Natural killer cell treated with Interleukin-12 subunit alpha and Interleukin-12 subunit beta and Interleukin-15 and Interleukin-18, amount 100 ng/mL, for 72 hours (primary cell): ENCODE data around the gene NCOA1. TPM values are rescaled to one million over a fixed set of nuclear protein-coding genes. Genes with fewer than 3 reads are reported as not detected.
"Not testable (repeated sequence)": the region's sequence is repeated elsewhere in the genome, so short reads cannot be mapped to it uniquely, and the experiment has no call there.

Source experiments
- ATAC-seq, 2 donors: fragments of 150-1000 bp; cut with Tn5 transposase in 1 of 2; sonication (Bioruptor Pico), chemical (Tn5 transposase) in 1 of 2; 2 replicates each; pipeline ENCODE4 v1.10.0; 2021
- DNase-seq: peaks from one replicate; pipeline ENCODE4 v3.0.0; 2022; ENCODE audit warnings: low spot score
- H3K27ac Mint-ChIP-seq, 2 donors: 1 replicate in 1 of 2; 2 replicates in 1 of 2; pipeline ENCODE4 v1.8.0; 2022; ENCODE audit warnings: mixed read lengths in 2 of 2, mild to moderate bottlenecking in 1 of 2, moderate library complexity in 1 of 2
- H3K27me3 Mint-ChIP-seq, 2 donors: 1 replicate in 1 of 2; 2 replicates in 1 of 2; pipeline ENCODE4 v1.8.0; 2022; ENCODE audit warnings: mixed read lengths in 2 of 2
- H3K36me3 Mint-ChIP-seq: one replicate; pipeline ENCODE4 v1.8.0; 2022; ENCODE audit warnings: mixed read lengths
- H3K4me1 Mint-ChIP-seq, 2 donors: 1 replicate in 1 of 2; 2 replicates in 1 of 2; pipeline ENCODE4 v1.8.0; 2022; ENCODE audit warnings: low read depth in 2 of 2, mixed read lengths in 2 of 2, mild to moderate bottlenecking in 1 of 2
- H3K4me3 Mint-ChIP-seq: one replicate; pipeline ENCODE4 v1.8.0; 2022; ENCODE audit warnings: mixed read lengths
- H3K9me3 Mint-ChIP-seq: 2 replicates; pipeline ENCODE4 v1.8.0; 2022; ENCODE audit warnings: mixed read lengths
- total RNA-seq, 2 donors: library from RNA; stranded (reverse); gene quantifications; one replicate each; pipeline ENCODE4 v1.2.3, GENCODE V29; 2022

NCOA1 gene
- total RNA-seq, 2 donors from 2014 or later: 84.1 to 139 TPM

GRCh38 chr2:24517247-24517646, 26.2 kb downstream of the NCOA1 start:
- H3K27ac Mint-ChIP-seq: peak overlapping the region; percentile 82 to 86
- H3K36me3 Mint-ChIP-seq: peaks cover 7% of the 10 kb centered on the region
- ATAC-seq (peak; percentile 71 to 78), DNase-seq (peak; percentile 65)
- H3K4me3 Mint-ChIP-seq: peak overlapping the region; percentile 89
- peaks cover 65 to 67% of the 10 kb centered on the region in 2 donors for H3K4me1 Mint-ChIP-seq
- H3K27me3 Mint-ChIP-seq: no peaks in the 10 kb centered on the region
- peaks cover under 1% of the 10 kb centered on the region for H3K9me3 Mint-ChIP-seq

- H3K4me1 Mint-ChIP-seq: peaks cover 59 to 65% of the 10 kb centered on the region in 2 donors
- H3K4me3 Mint-ChIP-seq: peak overlapping the region; percentile 65
- ATAC-seq (no peak), DNase-seq (no peak)
- H3K27ac Mint-ChIP-seq: peak overlapping the region; percentile 80 to 91
- peaks cover 11% of the 10 kb centered on the region for H3K36me3 Mint-ChIP-seq
- H3K9me3 Mint-ChIP-seq: peaks cover 4% of the 10 kb centered on the region
- no peaks in the 10 kb centered on the region for H3K27me3 Mint-ChIP-seq
These were observed 29.1 kb downstream of the NCOA1 start for GRCh38 chr2:24520175-24520574.

- peak; percentile 24 to 39 for ATAC-seq
- H3K4me3 Mint-ChIP-seq: peak overlapping the region; percentile 65
These were observed 30.3 kb downstream of the NCOA1 start for GRCh38 chr2:24521162-24521857.

DNA sequence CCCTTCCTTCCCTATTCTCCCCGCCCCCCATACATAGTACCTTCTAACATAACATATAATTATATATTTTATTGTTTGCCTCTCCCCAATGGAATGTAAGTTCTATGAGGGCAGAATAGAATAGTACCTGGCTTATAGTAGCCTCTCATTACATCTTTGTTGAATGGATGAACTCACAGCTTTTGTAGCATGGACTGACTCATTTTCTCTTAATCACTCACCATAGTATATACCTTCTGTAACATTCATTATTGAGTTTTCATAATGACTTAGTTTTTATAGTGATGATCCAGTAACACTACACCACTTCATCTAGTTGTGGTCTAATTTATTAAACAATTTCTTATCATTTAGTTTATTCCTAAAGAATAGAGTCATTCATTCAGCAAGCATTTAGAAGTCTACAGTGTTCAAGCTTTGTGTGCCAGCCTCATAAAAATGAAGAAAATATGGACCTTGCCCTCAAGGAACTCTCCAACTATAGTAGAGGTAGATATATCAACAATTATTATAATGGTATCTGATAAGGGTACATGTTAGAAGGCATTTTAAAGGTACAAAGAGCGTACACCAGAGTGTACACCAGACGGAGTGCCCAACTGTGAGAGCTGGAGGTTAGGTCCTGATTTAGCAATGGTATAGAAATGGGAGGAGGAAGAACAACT, 31.1 kb downstream of the NCOA1 start:
- ATAC-seq (peak; percentile 80 to 91), DNase-seq (no peak)
- Mint-ChIP-seq H3K27me3 (no peaks in the 10 kb centered on the region), H3K4me1 (peaks cover 60 to 67% of the 10 kb centered on the region in 2 donors), H3K4me3 (peak overlapping the region; percentile 65), H3K36me3 (peaks cover 17% of the 10 kb centered on the region), H3K27ac (peak overlapping the region; percentile 80 to 91), H3K9me3 (peaks cover 4% of the 10 kb centered on the region)

More at GRCh38 chr2:24521162-24521857, 30.3 kb downstream of the NCOA1 start:
- peak overlapping the region; percentile 80 to 91 for H3K27ac Mint-ChIP-seq
- no peaks in the 10 kb centered on the region for H3K27me3 Mint-ChIP-seq
- H3K4me1 Mint-ChIP-seq: peaks cover 64 to 68% of the 10 kb centered on the region in 2 donors
- DNase-seq: no peak
- peaks cover 4% of the 10 kb centered on the region for H3K9me3 Mint-ChIP-seq
- peaks cover 17% of the 10 kb centered on the region for H3K36me3 Mint-ChIP-seq

- peaks cover 25% of the 10 kb centered on the region for H3K36me3 Mint-ChIP-seq
- DNase-seq (no peak), ATAC-seq (no peak)
- H3K4me3 Mint-ChIP-seq: no peak overlapping the region
- H3K9me3 Mint-ChIP-seq: peaks cover 4% of the 10 kb centered on the region
- H3K27ac Mint-ChIP-seq: peak overlapping the region in 1 of 2 donors; percentile 9
- peaks cover 46 to 52% of the 10 kb centered on the region in 2 donors for H3K4me1 Mint-ChIP-seq
- no peaks in the 10 kb centered on the region for H3K27me3 Mint-ChIP-seq
These were observed 36.5 kb downstream of the NCOA1 start for GRCh38 chr2:24527536-24527935.

DNA sequence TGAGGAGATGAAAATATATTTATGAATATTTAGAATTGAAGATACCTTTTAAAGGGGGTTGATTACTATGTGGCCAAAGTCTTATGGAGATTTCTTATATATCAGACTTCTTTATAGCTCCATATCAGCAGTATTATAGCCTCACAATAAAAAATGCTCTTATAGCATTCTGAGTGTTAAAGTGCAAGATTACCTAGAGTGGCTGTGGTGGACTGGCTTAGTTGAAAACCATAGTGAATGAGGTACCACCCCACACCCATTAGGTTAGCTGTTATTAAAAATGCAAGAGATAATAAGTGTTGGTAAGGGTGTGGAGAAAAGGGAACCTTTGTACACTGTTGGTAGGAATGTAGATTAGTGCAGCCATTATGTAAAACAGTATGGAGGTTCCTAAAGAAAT, 39.7 kb downstream of the NCOA1 start:
- peaks cover 45% of the 10 kb centered on the region for H3K36me3 Mint-ChIP-seq
- no peak for ATAC-seq
- no peak overlapping the region for H3K4me3 Mint-ChIP-seq
- H3K27ac Mint-ChIP-seq: peak overlapping the region; percentile 38 to 72
- H3K9me3 Mint-ChIP-seq: peaks cover 12% of the 10 kb centered on the region
- H3K4me1 Mint-ChIP-seq: peaks cover 66 to 72% of the 10 kb centered on the region in 2 donors
- no peaks in the 10 kb centered on the region for H3K27me3 Mint-ChIP-seq
- DNase-seq: no peak

DNA sequence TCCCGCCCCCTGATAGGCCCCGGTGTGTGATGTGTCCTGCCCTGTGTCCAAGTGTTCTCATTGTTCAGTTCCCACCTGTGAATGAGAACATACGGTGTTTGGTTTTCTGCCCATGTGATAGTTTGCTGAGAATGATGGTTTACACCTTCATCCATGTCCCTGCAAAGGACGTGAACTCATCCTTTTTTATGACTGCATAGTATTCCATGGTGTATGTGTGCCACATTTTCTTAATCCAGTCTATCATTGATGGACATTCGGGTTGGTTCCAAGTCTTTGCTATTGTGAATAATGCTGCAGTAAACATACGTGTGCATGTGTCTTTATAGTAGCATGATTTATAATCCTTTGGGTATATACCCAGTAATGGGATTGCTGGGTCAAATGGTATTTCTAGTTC, 40.6 kb downstream of the NCOA1 start:
- peaks cover 48% of the 10 kb centered on the region for H3K36me3 Mint-ChIP-seq
- peaks cover 69 to 74% of the 10 kb centered on the region in 2 donors for H3K4me1 Mint-ChIP-seq
- DNase-seq, H3K27me3 Mint-ChIP-seq, ATAC-seq: not testable (repeated sequence)
- H3K27ac Mint-ChIP-seq: peak overlapping the region; percentile 43 to 81
- H3K9me3 Mint-ChIP-seq: peaks cover 16% of the 10 kb centered on the region
- H3K4me3 Mint-ChIP-seq: peak overlapping the region; percentile 39

- not testable (repeated sequence) for ATAC-seq, DNase-seq, H3K27me3 Mint-ChIP-seq
- peaks cover 73 to 76% of the 10 kb centered on the region in 2 donors for H3K4me1 Mint-ChIP-seq
- peaks cover 48% of the 10 kb centered on the region for H3K36me3 Mint-ChIP-seq
- H3K27ac Mint-ChIP-seq: peak overlapping the region; percentile 43 to 81
- peak overlapping the region; percentile 39 for H3K4me3 Mint-ChIP-seq
- H3K9me3 Mint-ChIP-seq: peaks cover 16% of the 10 kb centered on the region
These were observed 41.0 kb downstream of the NCOA1 start for GRCh38 chr2:24532057-24532456.

DNA sequence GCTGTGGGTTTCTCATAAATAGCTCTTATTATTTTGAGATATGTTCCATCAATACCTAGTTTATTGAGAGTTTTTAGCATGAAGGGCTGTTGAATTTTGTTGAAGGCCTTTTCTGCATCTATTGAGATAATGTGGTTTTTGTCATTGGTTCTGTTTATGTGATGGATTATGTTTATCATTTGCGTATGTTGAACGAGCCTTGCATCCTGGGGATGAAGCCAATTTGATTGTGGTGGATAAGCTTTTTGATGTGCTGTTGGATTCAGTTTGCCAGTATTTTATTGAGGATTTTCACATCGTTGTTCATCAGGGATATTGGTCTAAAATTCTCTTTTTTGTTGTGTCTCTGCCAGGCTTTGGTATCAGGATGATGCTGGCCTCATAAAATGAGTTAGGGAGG, 42.5 kb downstream of the NCOA1 start:
- not testable (repeated sequence) for DNase-seq, H3K27me3 Mint-ChIP-seq, ATAC-seq
- H3K9me3 Mint-ChIP-seq: peaks cover 17% of the 10 kb centered on the region
- peak overlapping the region; percentile 70 to 81 for H3K27ac Mint-ChIP-seq
- H3K4me1 Mint-ChIP-seq: peaks cover 69 to 78% of the 10 kb centered on the region in 2 donors
- H3K36me3 Mint-ChIP-seq: peaks cover 48% of the 10 kb centered on the region
- H3K4me3 Mint-ChIP-seq: peak overlapping the region; percentile 34

DNA sequence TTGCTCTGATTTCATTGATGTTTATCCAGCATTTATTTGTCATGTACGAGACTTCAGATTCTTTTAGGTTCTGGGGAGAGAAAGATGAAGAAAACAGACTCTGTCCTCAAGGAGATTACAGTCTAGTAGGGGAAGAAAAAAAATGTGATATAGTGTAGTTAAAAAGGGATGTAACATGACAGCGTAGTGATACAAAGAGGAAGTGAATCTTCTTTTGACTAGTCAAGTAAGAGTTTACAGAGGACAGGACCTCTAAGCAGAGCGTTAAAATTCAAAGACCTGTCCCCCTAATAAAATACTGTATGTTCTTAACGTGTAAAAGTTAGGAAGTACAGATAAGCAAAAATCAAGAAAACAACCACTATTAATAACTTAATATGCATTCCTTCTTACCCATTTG, 47.7 kb downstream of the NCOA1 start:
- Mint-ChIP-seq H3K4me3 (no peak overlapping the region), H3K9me3 (peaks cover 20% of the 10 kb centered on the region), H3K27ac (peak overlapping the region in 1 of 2 donors; percentile 3), H3K36me3 (peaks cover 46% of the 10 kb centered on the region), H3K27me3 (no peaks in the 10 kb centered on the region), H3K4me1 (peaks cover 69 to 80% of the 10 kb centered on the region in 2 donors)
- ATAC-seq (no peak), DNase-seq (no peak)

DNA sequence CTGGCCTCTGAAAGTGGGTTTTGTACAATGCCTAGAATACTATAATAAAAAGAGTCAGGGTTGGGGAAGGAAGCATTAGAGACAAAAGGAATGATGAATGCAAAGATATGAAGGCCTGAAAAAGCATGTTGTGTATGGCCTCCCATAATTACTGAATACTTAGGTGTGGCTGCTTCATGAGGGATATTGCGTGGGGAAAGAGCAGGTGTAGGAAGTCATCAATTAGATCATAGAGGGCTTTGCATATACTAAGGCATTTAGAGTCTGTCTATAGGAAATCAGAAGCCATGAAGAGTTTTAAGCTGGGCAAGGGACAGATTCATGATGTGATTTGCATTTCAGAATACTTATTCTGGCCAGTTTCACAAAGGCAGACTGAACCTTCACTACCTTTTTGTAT, 48.2 kb downstream of the NCOA1 start:
- Mint-ChIP-seq H3K27ac (peak overlapping the region in 1 of 2 donors; percentile 3), H3K9me3 (peaks cover 24% of the 10 kb centered on the region), H3K4me1 (peaks cover 70 to 80% of the 10 kb centered on the region in 2 donors), H3K4me3 (no peak overlapping the region), H3K27me3 (no peaks in the 10 kb centered on the region), H3K36me3 (peaks cover 48% of the 10 kb centered on the region)
- DNase-seq (no peak), ATAC-seq (no peak)

- peak overlapping the region in 1 of 2 donors; percentile 3 for H3K27ac Mint-ChIP-seq
- DNase-seq (no peak), ATAC-seq (no peak)
- H3K27me3 Mint-ChIP-seq: no peaks in the 10 kb centered on the region
- H3K9me3 Mint-ChIP-seq: peaks cover 24% of the 10 kb centered on the region
- peaks cover 43% of the 10 kb centered on the region for H3K36me3 Mint-ChIP-seq
- no peak overlapping the region for H3K4me3 Mint-ChIP-seq
- peaks cover 69 to 80% of the 10 kb centered on the region in 2 donors for H3K4me1 Mint-ChIP-seq
These were observed 49.0 kb downstream of the NCOA1 start for GRCh38 chr2:24540011-24540477.

DNA sequence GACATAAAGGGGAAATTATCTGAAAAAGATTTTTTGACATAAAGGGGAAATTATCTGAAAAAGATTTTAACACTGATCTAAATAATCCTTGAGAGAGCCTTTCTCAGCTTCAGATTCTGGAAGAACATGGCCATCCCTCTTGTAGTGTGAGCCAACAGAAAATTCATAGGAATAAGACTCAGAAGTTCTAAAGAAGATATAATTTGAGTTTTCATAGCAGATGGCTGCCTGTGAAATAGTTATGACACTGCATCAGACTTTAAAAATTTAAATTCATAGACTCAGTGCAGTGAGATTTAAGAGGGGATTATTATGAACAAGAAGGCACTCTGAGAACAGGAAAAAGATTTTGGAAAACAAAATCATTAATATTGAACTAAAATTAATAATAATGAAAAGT, 50.6 kb downstream of the NCOA1 start:
- ATAC-seq (no peak), DNase-seq (no peak)
- peaks cover 35% of the 10 kb centered on the region for H3K36me3 Mint-ChIP-seq
- peak overlapping the region in 1 of 2 donors; percentile 14 for H3K27ac Mint-ChIP-seq
- peaks cover 58 to 69% of the 10 kb centered on the region in 2 donors for H3K4me1 Mint-ChIP-seq
- H3K4me3 Mint-ChIP-seq: no peak overlapping the region
- peaks cover 16% of the 10 kb centered on the region for H3K9me3 Mint-ChIP-seq
- no peaks in the 10 kb centered on the region for H3K27me3 Mint-ChIP-seq
